H1 (cell line): ENCODE data around the gene AGPAT3. TPM values are rescaled to one million over a fixed set of nuclear protein-coding genes. Genes with fewer than 3 reads are reported as not detected.

Source experiments
- CTCF ChIA-PET: fragments of 300-600 bp; sonication (Branson Sonifier 250); formaldehyde crosslinking; loops from one replicate; lab custom pipeline; 2021; ENCODE audit not compliant: partially characterized antibody; lab: Charles Lee
- POLR2A ChIA-PET: fragments of 300-600 bp; sonication (Branson Sonifier 250); formaldehyde crosslinking; loops from one replicate; lab custom pipeline; 2021; ENCODE audit warnings: inconsistent platforms; ENCODE audit not compliant: partially characterized antibody; lab: Charles Lee
- DNase-seq, 2 experiments: peaks; one replicate each; pipeline versions ENCODE4 v3.0.0 to v3.0.0-alpha.2; 2010 to 2022; ENCODE audit warnings: low spot score in 2 of 2, low read depth in 1 of 2, mixed read lengths in 1 of 2
- FAIRE-seq: peaks from 2 replicates; lab custom pipeline; 2011; peaks lifted over from hg19 to GRCh38; lab: Jason Lieb, UNC
- H2AFZ ChIP-seq: 2 replicates; pipeline ENCODE4 v1.8.1; 2012; ENCODE audit warnings: low read length, inconsistent platforms
- H2AK5ac ChIP-seq: 2 replicates; pipeline ENCODE4 v1.6.1; 2013; ENCODE audit warnings: low read depth, low read length
- H2BK120ac ChIP-seq: replicated peaks from 2 replicates; pipeline ENCODE3; 2013; ENCODE audit warnings: low read depth, low read length, inconsistent platforms
- H2BK12ac ChIP-seq: 2 replicates; pipeline ENCODE4 v1.6.1; 2013; ENCODE audit warnings: low read depth, low read length
- H2BK15ac ChIP-seq: 2 replicates; pipeline ENCODE4 v1.6.1; 2013; ENCODE audit warnings: low read length
- H2BK20ac ChIP-seq: 2 replicates; pipeline ENCODE4 v1.6.1; 2013; ENCODE audit warnings: low read length
- H2BK5ac ChIP-seq: 2 replicates; pipeline ENCODE4 v1.6.1; 2013; ENCODE audit warnings: low read depth, low read length
- H3K14ac ChIP-seq: 2 replicates; pipeline ENCODE4 v1.6.1; 2013; ENCODE audit warnings: inconsistent platforms; ENCODE audit not compliant: insufficient read length
- H3K18ac ChIP-seq: 2 replicates; pipeline ENCODE4 v1.6.1; 2013; ENCODE audit warnings: low read length; ENCODE audit errors: extremely low read depth
- H3K23ac ChIP-seq: 2 replicates; pipeline ENCODE4 v1.6.1; 2013; ENCODE audit warnings: inconsistent platforms; ENCODE audit not compliant: insufficient read length
- H3K23me2 ChIP-seq: 2 replicates; pipeline ENCODE4 v1.6.1; 2013; ENCODE audit warnings: low read depth, low read length
- H3K27ac ChIP-seq: 2 replicates; pipeline ENCODE4 v1.6.1; 2011; ENCODE audit warnings: low read depth, low read length, inconsistent platforms
- H3K27me3 ChIP-seq, 4 experiments: replicated peaks in 1 of 4; 1 replicate in 1 of 4; 2 replicates in 3 of 4; pipeline versions ENCODE4 v1.6.1 to v1.8.1; 2011 to 2013; ENCODE audit warnings: low read length in 3 of 4, mild to moderate bottlenecking in 3 of 4, inconsistent platforms in 2 of 4, mixed read lengths in 2 of 4, moderate library complexity in 1 of 4; ENCODE audit not compliant: control insufficient read depth in 3 of 4, insufficient read depth in 3 of 4; ENCODE audit errors: extremely low read depth in 1 of 4
- H3K36me3 ChIP-seq, 4 experiments: 2 replicates each; pipeline versions ENCODE4 v1.6.1 to v1.8.1; 2011 to 2013; ENCODE audit warnings: mild to moderate bottlenecking in 4 of 4, low read length in 3 of 4, moderate library complexity in 2 of 4, control low read depth in 1 of 4, inconsistent platforms in 1 of 4; ENCODE audit not compliant: insufficient read depth in 4 of 4, control insufficient read depth in 2 of 4
- H3K4ac ChIP-seq: replicated peaks from 2 replicates; pipeline ENCODE3; 2013; ENCODE audit warnings: low read length, low read depth, mixed read lengths, inconsistent platforms; ENCODE audit not compliant: insufficient read length
- H3K4me1 ChIP-seq, 4 experiments: replicated peaks in 1 of 4; 1 replicate in 1 of 4; 2 replicates in 3 of 4; pipeline versions ENCODE4 v1.6.1 to v1.8.1; 2011 to 2013; ENCODE audit warnings: low read length in 3 of 4, inconsistent platforms in 2 of 4, mixed read lengths in 1 of 4; ENCODE audit not compliant: insufficient read depth in 4 of 4, control insufficient read depth in 3 of 4
- H3K4me2 ChIP-seq, 2 experiments: 2 replicates each; pipeline versions ENCODE4 v1.6.1 to v1.8.1; 2011 to 2013; ENCODE audit warnings: low read depth in 2 of 2, low read length in 2 of 2, control low read depth in 1 of 2, inconsistent platforms in 1 of 2, mild to moderate bottlenecking in 1 of 2; ENCODE audit not compliant: insufficient read depth in 1 of 2
- H3K4me3 ChIP-seq, 4 experiments: fragments of 200-600, 300-600 bp in 1 of 4; sonication (generic), shearing (Covaris generic), sonication (Bioruptor Twin) in 1 of 4; 2 replicates each; pipeline versions ENCODE4 v1.5.1 to v1.8.1; 2011 to 2016; ENCODE audit warnings: low read length in 4 of 4, low read depth in 3 of 4, control low read depth in 2 of 4, inconsistent platforms in 2 of 4, mild to moderate bottlenecking in 2 of 4, mixed read lengths in 1 of 4, moderate library complexity in 1 of 4; ENCODE audit not compliant: insufficient read depth in 2 of 4; ENCODE audit errors: extremely low read depth in 1 of 4
- H3K56ac ChIP-seq: replicated peaks from 2 replicates; pipeline ENCODE3; 2013; ENCODE audit warnings: low read depth, mild to moderate bottlenecking, mixed read lengths, low read length, inconsistent platforms; ENCODE audit not compliant: insufficient read length
- H3K79me1 ChIP-seq: 2 replicates; pipeline ENCODE4 v1.6.1; 2013; ENCODE audit warnings: low read depth, low read length, control low read depth
- H3K79me2 ChIP-seq, 2 experiments: 2 replicates each; pipeline versions ENCODE4 v1.6.1 to v1.8.1; 2012 to 2013; ENCODE audit warnings: low read length in 2 of 2, mild to moderate bottlenecking in 2 of 2, inconsistent platforms in 1 of 2; ENCODE audit not compliant: insufficient read depth in 2 of 2, control insufficient read depth in 1 of 2
- H3K9ac ChIP-seq, 4 experiments: replicated peaks in 1 of 4; 1 replicate in 1 of 4; 2 replicates in 3 of 4; pipeline versions ENCODE4 v1.6.1 to v1.8.1; 2011 to 2013; ENCODE audit warnings: low read depth in 3 of 4, low read length in 3 of 4, control low read depth in 2 of 4, mild to moderate bottlenecking in 2 of 4, moderate library complexity in 2 of 4, inconsistent platforms in 1 of 4; ENCODE audit errors: extremely low read depth in 1 of 4
- H3K9me3 ChIP-seq, 2 experiments: 2 replicates each; pipeline versions ENCODE4 v1.6.1 to v1.8.1; 2012 to 2013; ENCODE audit warnings: mild to moderate bottlenecking in 2 of 2, moderate library complexity in 2 of 2, control low read depth in 1 of 2, inconsistent platforms in 1 of 2, low read depth in 1 of 2, low read length in 1 of 2, mixed read lengths in 1 of 2; ENCODE audit not compliant: insufficient read depth in 2 of 2
- H4K20me1 ChIP-seq, 2 experiments: replicated peaks in 1 of 2; 2 replicates each; pipeline versions ENCODE3 to v1.8.1; 2011 to 2013; ENCODE audit warnings: inconsistent platforms in 2 of 2, low read length in 2 of 2, mild to moderate bottlenecking in 1 of 2; ENCODE audit not compliant: insufficient read depth in 2 of 2, control insufficient read depth in 1 of 2
- H4K5ac ChIP-seq: 2 replicates; pipeline ENCODE4 v1.6.1; 2013; ENCODE audit warnings: low read length, low read depth, mixed read lengths, inconsistent platforms; ENCODE audit not compliant: insufficient read length
- H4K8ac ChIP-seq: 2 replicates; pipeline ENCODE4 v1.8.0; 2013; ENCODE audit warnings: mild to moderate bottlenecking, moderate library complexity, low read length, inconsistent platforms; ENCODE audit not compliant: insufficient read depth; ENCODE audit errors: extremely low read depth
- H4K91ac ChIP-seq: replicated peaks from 2 replicates; pipeline ENCODE3; 2013; ENCODE audit warnings: low read length, mixed read lengths, inconsistent platforms; ENCODE audit not compliant: insufficient read length
- ASH2L ChIP-seq: fragments of 200-600, 300-600 bp; sonication (generic); IDR thresholded peaks from one replicate; pipeline ENCODE4 v1.7.1; 2017; ENCODE audit warnings: low read length
- ATF3 ChIP-seq: IDR thresholded peaks from 2 replicates; pipeline ENCODE4 v1.6.1; 2011; ENCODE audit warnings: low read depth, mild to moderate bottlenecking, low read length; ENCODE audit not compliant: insufficient read depth
- BACH1 ChIP-seq: IDR thresholded peaks from 2 replicates; pipeline ENCODE4 v1.6.1; 2012; ENCODE audit warnings: low read length, improper control_type of control experiment
- CHD1 ChIP-seq: IDR thresholded peaks from 2 replicates; pipeline ENCODE4 v1.6.1; 2012; ENCODE audit warnings: low read depth, low read length, improper control_type of control experiment
- KDM5A ChIP-seq: fragments of 200-600 bp; IDR thresholded peaks from 2 replicates; pipeline ENCODE4 v1.7.1; 2012; ENCODE audit warnings: mild to moderate bottlenecking, low read length, inconsistent platforms, mixed read lengths
- SAP30 ChIP-seq: fragments of 300-600 bp; sonication (generic); IDR thresholded peaks from 2 replicates; pipeline ENCODE4 v1.7.1; 2012; ENCODE audit warnings: low read length, moderate library complexity, mild to moderate bottlenecking, inconsistent platforms; ENCODE audit not compliant: insufficient read depth, insufficient replicate concordance
- SIRT6 ChIP-seq: IDR thresholded peaks from one replicate; pipeline ENCODE4 v1.7.1; 2012; ENCODE audit warnings: low read length, inconsistent platforms
- SUZ12 ChIP-seq: fragments of 200-600 bp; sonication (generic); IDR thresholded peaks from 2 replicates; pipeline ENCODE4 v1.6.1; 2012; ENCODE audit warnings: mild to moderate bottlenecking, inconsistent platforms, low read length, moderate library complexity, mixed read lengths
- WGBS, 2 experiments: shearing (Covaris generic) in 1 of 2; methylation state at CpG; one replicate each; pipeline versions ENCODE4 v1.1.6 to v1.1.7; 2013 to 2015; ENCODE audit warnings: low lambda C conversion rate in 2 of 2, mixed read lengths in 2 of 2, inconsistent platforms in 1 of 2, low coverage in 1 of 2, missing lambda C conversion rate in 1 of 2; ENCODE audit not compliant: insufficient replicate concordance in 2 of 2, insufficient coverage in 1 of 2, insufficient read length in 1 of 2; ENCODE audit errors: extremely low coverage in 1 of 2, missing lambda C conversion rate in 1 of 2; 5-methylcytosine and 5-hydroxymethylcytosine counted together
- polyA plus RNA-seq, 7 experiments: library from polyadenylated mRNA; depleted of rRNA in 3 of 7; stranded (reverse) in 5 of 7; unstranded in 2 of 7; fragments of >200 nt in 5 of 7; fragments of 200-250 nt in 2 of 7; gene quantifications; 1 replicate in 5 of 7; 2 replicates in 1 of 7; 4 replicates in 1 of 7; pipeline versions ENCODE4 v1.2.1 to v1.2.3, GENCODE V29; 2011 to 2013; ENCODE audit warnings: missing spikeins in 2 of 7, mixed read lengths in 2 of 7
- total RNA-seq: library from RNA; stranded (reverse); fragmentation: NEBNext Ultra II Directional; extraction: Animal tissue kit (Norgen Biotek cat#: 25700); gene quantifications from 2 replicates; pipeline ENCODE4 v1.2.1, GENCODE V29; 2021
- TF ChIP-seq, protein P1 (sequence below): IDR thresholded peaks from 2 replicates; pipeline ENCODE4 v1.6.1; 2011; ENCODE audit warnings: low read length, improper control_type of control experiment
- TF ChIP-seq, protein P2 (sequence below), 3 experiments: IDR thresholded peaks; 1 replicate in 2 of 3; 2 replicates in 1 of 3; pipeline versions ENCODE4 v1.5.1 to v1.6.1; 2011; ENCODE audit warnings: low read length in 3 of 3, mild to moderate bottlenecking in 3 of 3, inconsistent platforms in 2 of 3, low read depth in 1 of 3, moderate library complexity in 1 of 3; ENCODE audit not compliant: insufficient read depth in 1 of 3; ENCODE audit errors: control extremely low read depth in 1 of 3

Gene AGPAT3
- total and polyA plus RNA-seq, 2 of the 8 experiments (the other 6 are each of a cell fraction or from before 2014, with no cell fraction given) = 5.8 to 7.3 TPM

GRCh38 chr21:43908167-43908566, 43.1 kb downstream of the AGPAT3 start:
- no peaks in the 10 kb centered on the region for H3K27me3 ChIP-seq
- no peak overlapping the region for H3K4ac ChIP-seq
- H3K23me2 ChIP-seq = no peaks in the 10 kb centered on the region
- ChIA-PET POLR2A (interaction anchor here (1.0 kb wide), 1 partner anchor 97 kb away, joined by 3 read pairs; no protein-coding TSS in a partner anchor), CTCF (interaction anchor here (0.7 to 2.0 kb wide), 3 partner anchors 31 to 67 kb away, joined by 3 to 7 read pairs (median 4); no protein-coding TSS in a partner anchor)
- H4K91ac ChIP-seq = no peak overlapping the region
- no peak overlapping the region for H2BK5ac ChIP-seq
- no peak overlapping the region for H3K9ac ChIP-seq
- H3K9me3 ChIP-seq = no peaks in the 10 kb centered on the region
- H3K23ac ChIP-seq = no peak overlapping the region
- no peak overlapping the region for H4K5ac ChIP-seq
- no peak for DNase-seq
- H2AFZ ChIP-seq = no peak overlapping the region
- H3K36me3 ChIP-seq = no peaks in the 10 kb centered on the region
- no peaks in the 10 kb centered on the region for H4K20me1 ChIP-seq
- H3K18ac ChIP-seq = no peak overlapping the region
- no peak overlapping the region for H2BK20ac ChIP-seq
- H3K79me2 ChIP-seq = no peaks in the 10 kb centered on the region
- no peak overlapping the region for H3K4me2 ChIP-seq
- H2BK120ac ChIP-seq = no peak overlapping the region
- no peak overlapping the region for H2AK5ac ChIP-seq
- H3K79me1 ChIP-seq = 0 out of 2 replicates have a peak, but pooled peaks cover 2% of the 10 kb centered on the region
- H4K8ac ChIP-seq = no peak overlapping the region; the same call in 1 of the 2 replicates
- 91% methylated on average over 8 of the region's 8 CpGs; no CpG with 5 or more reads in 1 of the 2 experiments for WGBS, 2 experiments
- no peak overlapping the region for H3K4me3 ChIP-seq
- no peak overlapping the region for H2BK15ac ChIP-seq
- no peaks in the 10 kb centered on the region; a peak in 1 of 7 replicates for H3K4me1 ChIP-seq
- H3K56ac ChIP-seq = no peak overlapping the region
- H3K14ac ChIP-seq = no peak overlapping the region
- H3K27ac ChIP-seq = no peak overlapping the region
- H2BK12ac ChIP-seq = no peak overlapping the region
- no peak for FAIRE-seq
- TF ChIP-seq, protein P1, sequence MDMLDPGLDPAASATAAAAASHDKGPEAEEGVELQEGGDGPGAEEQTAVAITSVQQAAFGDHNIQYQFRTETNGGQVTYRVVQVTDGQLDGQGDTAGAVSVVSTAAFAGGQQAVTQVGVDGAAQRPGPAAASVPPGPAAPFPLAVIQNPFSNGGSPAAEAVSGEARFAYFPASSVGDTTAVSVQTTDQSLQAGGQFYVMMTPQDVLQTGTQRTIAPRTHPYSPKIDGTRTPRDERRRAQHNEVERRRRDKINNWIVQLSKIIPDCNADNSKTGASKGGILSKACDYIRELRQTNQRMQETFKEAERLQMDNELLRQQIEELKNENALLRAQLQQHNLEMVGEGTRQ = no peak
- TF ChIP-seq ATF3 (no peak), SIRT6 (no peak), BACH1 (no peak), CHD1 (no peak), SUZ12 (no peak), SAP30 (no peak), KDM5A (no peak), ASH2L (no peak)
- TF ChIP-seq, protein P2, sequence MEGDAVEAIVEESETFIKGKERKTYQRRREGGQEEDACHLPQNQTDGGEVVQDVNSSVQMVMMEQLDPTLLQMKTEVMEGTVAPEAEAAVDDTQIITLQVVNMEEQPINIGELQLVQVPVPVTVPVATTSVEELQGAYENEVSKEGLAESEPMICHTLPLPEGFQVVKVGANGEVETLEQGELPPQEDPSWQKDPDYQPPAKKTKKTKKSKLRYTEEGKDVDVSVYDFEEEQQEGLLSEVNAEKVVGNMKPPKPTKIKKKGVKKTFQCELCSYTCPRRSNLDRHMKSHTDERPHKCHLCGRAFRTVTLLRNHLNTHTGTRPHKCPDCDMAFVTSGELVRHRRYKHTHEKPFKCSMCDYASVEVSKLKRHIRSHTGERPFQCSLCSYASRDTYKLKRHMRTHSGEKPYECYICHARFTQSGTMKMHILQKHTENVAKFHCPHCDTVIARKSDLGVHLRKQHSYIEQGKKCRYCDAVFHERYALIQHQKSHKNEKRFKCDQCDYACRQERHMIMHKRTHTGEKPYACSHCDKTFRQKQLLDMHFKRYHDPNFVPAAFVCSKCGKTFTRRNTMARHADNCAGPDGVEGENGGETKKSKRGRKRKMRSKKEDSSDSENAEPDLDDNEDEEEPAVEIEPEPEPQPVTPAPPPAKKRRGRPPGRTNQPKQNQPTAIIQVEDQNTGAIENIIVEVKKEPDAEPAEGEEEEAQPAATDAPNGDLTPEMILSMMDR (IDR thresholded peaks at IDR 0.05; ENCODE audit: control extremely low read depth in 1 of 3, insufficient read depth in 1 of 3, low read depth in 1 of 3, low read length in 3 of 3) = no peak
